Neutrophil (primary cell): ENCODE data around the gene PDE8B.

Source experiments
- H3K27ac ChIP-seq: fragments of 200-600 bp; sonication (generic); 2 replicates; pipeline ENCODE4 v1.5.1; 2016; ENCODE audit warnings: mild to moderate bottlenecking, moderate library complexity
- H3K27me3 ChIP-seq: fragments of 200-600 bp; sonication (generic); 2 replicates; pipeline ENCODE4 v1.6.0; 2016; ENCODE audit warnings: mild to moderate bottlenecking
- H3K36me3 ChIP-seq: fragments of 200-600 bp; sonication (generic); 2 replicates; pipeline ENCODE4 v1.5.1; 2017
- H3K4me1 ChIP-seq, 2 experiments: fragments of 200-600 bp in 1 of 2; sonication (generic) in 1 of 2; 1 replicate in 1 of 2; 2 replicates in 1 of 2; pipeline versions ENCODE4 v1.5.1 to v1.6.1; 2013 to 2016; ENCODE audit warnings: low read depth in 1 of 2, low read length in 1 of 2, mild to moderate bottlenecking in 1 of 2, moderate library complexity in 1 of 2; ENCODE audit not compliant: control insufficient read depth in 1 of 2, insufficient read depth in 1 of 2
- H3K4me3 ChIP-seq, 2 experiments: fragments of 200-600 bp in 1 of 2; sonication (generic) in 1 of 2; 1 replicate in 1 of 2; 2 replicates in 1 of 2; pipeline ENCODE4 v1.5.1; 2013 to 2016; ENCODE audit warnings: low read depth in 1 of 2, low read length in 1 of 2, mild to moderate bottlenecking in 1 of 2, moderate library complexity in 1 of 2
- H3K9me3 ChIP-seq: fragments of 200-600 bp; sonication (generic); 2 replicates; pipeline ENCODE4 v1.5.1; 2016
- CTCF ChIP-seq: fragments of 200-600 bp; sonication (generic); IDR thresholded peaks from 2 replicates; pipeline ENCODE4 v1.5.1; 2016; ENCODE audit warnings: antibody characterized with exemption

The PDE8B gene

GRCh38 chr5:77397686-77398292, 187.3 kb downstream of the PDE8B start:
- Histone ChIP-seq H3K27ac (no peak overlapping the region), H3K9me3 (no peaks in the 10 kb centered on the region), H3K4me3 (no peak overlapping the region), H3K36me3 (no peaks in the 10 kb centered on the region), H3K4me1 (no peaks in the 10 kb centered on the region), H3K27me3 (no peaks in the 10 kb centered on the region)
- TF ChIP-seq CTCF: no peak

- Histone ChIP-seq H3K36me3 (no peaks in the 10 kb centered on the region), H3K27ac (no peak overlapping the region), H3K9me3 (no peaks in the 10 kb centered on the region), H3K4me3 (no peak overlapping the region), H3K4me1 (no peaks in the 10 kb centered on the region), H3K27me3 (no peaks in the 10 kb centered on the region)
- no peak for TF ChIP-seq CTCF
Measured at GRCh38 chr5:77398458-77398857, 188.0 kb downstream of the PDE8B start.

- H3K27ac ChIP-seq: no peak overlapping the region
- TF ChIP-seq CTCF: no peak
- no peaks in the 10 kb centered on the region for H3K4me1 ChIP-seq
- no peak overlapping the region for H3K4me3 ChIP-seq
- no peaks in the 10 kb centered on the region for H3K27me3 ChIP-seq
- no peaks in the 10 kb centered on the region for H3K9me3 ChIP-seq
- no peaks in the 10 kb centered on the region for H3K36me3 ChIP-seq
Measured at GRCh38 chr5:77398896-77399295, 188.4 kb downstream of the PDE8B start.

DNA sequence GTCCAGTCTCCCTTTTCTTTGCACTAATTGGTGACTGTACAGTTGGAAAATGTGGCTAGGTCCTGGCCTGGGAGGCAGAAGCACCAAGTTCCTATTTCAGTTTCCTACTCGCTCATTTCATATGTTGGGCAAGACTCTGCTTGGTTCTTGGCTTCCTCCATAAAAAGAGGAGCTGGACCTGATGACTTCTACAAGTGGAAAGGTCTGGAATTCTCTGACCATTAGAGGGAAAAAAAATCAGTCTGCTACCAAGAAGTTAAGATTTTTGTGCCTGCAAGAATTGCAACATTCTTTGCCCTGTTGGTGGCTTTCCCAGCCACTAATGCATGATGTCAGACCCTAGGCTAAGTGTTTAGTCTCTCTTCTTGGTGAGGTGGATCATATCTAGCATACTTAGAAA, 190.2 kb downstream of the PDE8B start:
- Histone ChIP-seq H3K4me1 (no peaks in the 10 kb centered on the region), H3K4me3 (no peak overlapping the region), H3K9me3 (no peaks in the 10 kb centered on the region), H3K36me3 (no peaks in the 10 kb centered on the region), H3K27me3 (no peaks in the 10 kb centered on the region), H3K27ac (no peak overlapping the region)
- no peak for TF ChIP-seq CTCF

DNA sequence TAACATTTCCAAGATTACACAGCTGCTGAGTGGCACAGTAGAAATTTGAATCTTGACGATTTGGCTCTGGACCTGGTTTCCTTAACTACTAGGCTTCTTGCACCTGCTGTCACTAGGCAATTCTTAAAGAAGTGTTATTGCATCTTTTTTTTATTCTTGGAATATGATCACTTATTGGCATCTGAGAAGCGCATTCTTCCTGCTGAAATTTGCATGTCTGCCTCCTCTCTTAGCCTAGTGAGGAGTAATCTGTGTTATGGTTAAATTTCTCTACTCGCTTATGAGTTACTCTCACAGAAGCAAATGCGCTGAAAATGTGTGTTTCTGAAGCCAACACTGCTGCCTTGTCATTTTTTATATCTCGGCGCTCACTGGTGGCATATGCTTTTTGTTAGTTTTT, 192.3 kb downstream of the PDE8B start:
- Histone ChIP-seq H3K27ac (no peak overlapping the region), H3K4me3 (no peak overlapping the region), H3K36me3 (no peaks in the 10 kb centered on the region), H3K9me3 (no peaks in the 10 kb centered on the region), H3K27me3 (no peaks in the 10 kb centered on the region), H3K4me1 (no peaks in the 10 kb centered on the region)
- no peak for TF ChIP-seq CTCF

- Histone ChIP-seq H3K27ac (no peak overlapping the region), H3K4me3 (no peak overlapping the region), H3K9me3 (no peaks in the 10 kb centered on the region), H3K4me1 (no peaks in the 10 kb centered on the region), H3K27me3 (no peaks in the 10 kb centered on the region), H3K36me3 (no peaks in the 10 kb centered on the region)
- TF ChIP-seq CTCF: no peak
Measured at GRCh38 chr5:77407152-77407551, 196.7 kb downstream of the PDE8B start.
